HEK293 (cell line): ENCODE data around the gene SIGLEC5.

Source experiments
- ZIC2 ChIP-seq: fragments of 450-650 bp; formaldehyde crosslinking; IDR thresholded peaks from 2 replicates; pipeline ENCODE4 v1.5.1; 2016; ENCODE audit warnings: missing biosample characterization, missing genetic modification characterization
- TF ChIP-seq, protein P1 (sequence below): fragments of 450-650 bp; formaldehyde crosslinking; IDR thresholded peaks from 2 replicates; pipeline ENCODE4 v1.5.1; 2016; ENCODE audit warnings: missing biosample characterization, missing genetic modification characterization

DNA sequence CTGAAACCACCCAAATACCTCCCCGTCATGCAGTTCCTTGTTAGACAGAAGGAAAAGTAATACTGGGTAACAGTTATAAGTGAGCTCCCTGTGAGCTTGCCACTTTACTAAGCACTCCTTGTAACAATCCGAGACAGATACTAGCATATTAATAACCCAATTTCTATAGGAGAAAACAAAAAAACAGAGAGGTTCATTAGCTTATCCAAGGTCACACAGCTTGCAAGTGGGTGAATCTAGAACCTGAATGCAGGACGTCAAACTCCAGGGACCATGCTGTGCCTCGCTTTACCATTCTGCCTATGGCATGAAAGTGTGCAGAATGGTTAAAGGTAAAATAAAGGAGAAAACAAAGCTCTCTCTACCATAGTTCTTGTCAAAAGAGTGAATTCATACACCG, 15.4 kb downstream of the SIGLEC5 start:
- no peak for TF ChIP-seq ZIC2 (tag by site-specific recombination)
- TF ChIP-seq, protein P1, sequence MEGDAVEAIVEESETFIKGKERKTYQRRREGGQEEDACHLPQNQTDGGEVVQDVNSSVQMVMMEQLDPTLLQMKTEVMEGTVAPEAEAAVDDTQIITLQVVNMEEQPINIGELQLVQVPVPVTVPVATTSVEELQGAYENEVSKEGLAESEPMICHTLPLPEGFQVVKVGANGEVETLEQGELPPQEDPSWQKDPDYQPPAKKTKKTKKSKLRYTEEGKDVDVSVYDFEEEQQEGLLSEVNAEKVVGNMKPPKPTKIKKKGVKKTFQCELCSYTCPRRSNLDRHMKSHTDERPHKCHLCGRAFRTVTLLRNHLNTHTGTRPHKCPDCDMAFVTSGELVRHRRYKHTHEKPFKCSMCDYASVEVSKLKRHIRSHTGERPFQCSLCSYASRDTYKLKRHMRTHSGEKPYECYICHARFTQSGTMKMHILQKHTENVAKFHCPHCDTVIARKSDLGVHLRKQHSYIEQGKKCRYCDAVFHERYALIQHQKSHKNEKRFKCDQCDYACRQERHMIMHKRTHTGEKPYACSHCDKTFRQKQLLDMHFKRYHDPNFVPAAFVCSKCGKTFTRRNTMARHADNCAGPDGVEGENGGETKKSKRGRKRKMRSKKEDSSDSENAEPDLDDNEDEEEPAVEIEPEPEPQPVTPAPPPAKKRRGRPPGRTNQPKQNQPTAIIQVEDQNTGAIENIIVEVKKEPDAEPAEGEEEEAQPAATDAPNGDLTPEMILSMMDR: no peak
